H1 (cell line): ENCODE results near the gene KCNQ1. TPM values are rescaled to one million over a fixed set of nuclear protein-coding genes. Genes with fewer than 3 reads are reported as not detected.

Experiments used
- CTCF ChIA-PET: fragments of 300-600 bp; sonication (Branson Sonifier 250); formaldehyde crosslinking; loops from one replicate; lab custom pipeline; 2021; ENCODE audit not compliant: partially characterized antibody; lab: Charles Lee
- POLR2A ChIA-PET: fragments of 300-600 bp; sonication (Branson Sonifier 250); formaldehyde crosslinking; loops from one replicate; lab custom pipeline; 2021; ENCODE audit warnings: inconsistent platforms; ENCODE audit not compliant: partially characterized antibody; lab: Charles Lee
- DNase-seq, 2 experiments: peaks; one replicate each; pipeline versions ENCODE4 v3.0.0 to v3.0.0-alpha.2; 2010 to 2022; ENCODE audit warnings: low spot score in 2 of 2, low read depth in 1 of 2, mixed read lengths in 1 of 2
- FAIRE-seq: peaks from 2 replicates; lab custom pipeline; 2011; peaks lifted over from hg19 to GRCh38; lab: Jason Lieb, UNC
- H2AFZ ChIP-seq: 2 replicates; pipeline ENCODE4 v1.8.1; 2012; ENCODE audit warnings: low read length, inconsistent platforms
- H2AK5ac ChIP-seq: 2 replicates; pipeline ENCODE4 v1.6.1; 2013; ENCODE audit warnings: low read depth, low read length
- H2BK120ac ChIP-seq: replicated peaks from 2 replicates; pipeline ENCODE3; 2013; ENCODE audit warnings: low read depth, low read length, inconsistent platforms
- H2BK12ac ChIP-seq: 2 replicates; pipeline ENCODE4 v1.6.1; 2013; ENCODE audit warnings: low read depth, low read length
- H2BK15ac ChIP-seq: 2 replicates; pipeline ENCODE4 v1.6.1; 2013; ENCODE audit warnings: low read length
- H2BK20ac ChIP-seq: 2 replicates; pipeline ENCODE4 v1.6.1; 2013; ENCODE audit warnings: low read length
- H2BK5ac ChIP-seq: 2 replicates; pipeline ENCODE4 v1.6.1; 2013; ENCODE audit warnings: low read depth, low read length
- H3K14ac ChIP-seq: 2 replicates; pipeline ENCODE4 v1.6.1; 2013; ENCODE audit warnings: inconsistent platforms; ENCODE audit not compliant: insufficient read length
- H3K18ac ChIP-seq: 2 replicates; pipeline ENCODE4 v1.6.1; 2013; ENCODE audit warnings: low read length; ENCODE audit errors: extremely low read depth
- H3K23ac ChIP-seq: 2 replicates; pipeline ENCODE4 v1.6.1; 2013; ENCODE audit warnings: inconsistent platforms; ENCODE audit not compliant: insufficient read length
- H3K23me2 ChIP-seq: 2 replicates; pipeline ENCODE4 v1.6.1; 2013; ENCODE audit warnings: low read depth, low read length
- H3K27ac ChIP-seq: 2 replicates; pipeline ENCODE4 v1.6.1; 2011; ENCODE audit warnings: low read depth, low read length, inconsistent platforms
- H3K27me3 ChIP-seq, 4 experiments: replicated peaks in 1 of 4; 1 replicate in 1 of 4; 2 replicates in 3 of 4; pipeline versions ENCODE4 v1.6.1 to v1.8.1; 2011 to 2013; ENCODE audit warnings: low read length in 3 of 4, mild to moderate bottlenecking in 3 of 4, inconsistent platforms in 2 of 4, mixed read lengths in 2 of 4, moderate library complexity in 1 of 4; ENCODE audit not compliant: control insufficient read depth in 3 of 4, insufficient read depth in 3 of 4; ENCODE audit errors: extremely low read depth in 1 of 4
- H3K36me3 ChIP-seq, 4 experiments: 2 replicates each; pipeline versions ENCODE4 v1.6.1 to v1.8.1; 2011 to 2013; ENCODE audit warnings: mild to moderate bottlenecking in 4 of 4, low read length in 3 of 4, moderate library complexity in 2 of 4, control low read depth in 1 of 4, inconsistent platforms in 1 of 4; ENCODE audit not compliant: insufficient read depth in 4 of 4, control insufficient read depth in 2 of 4
- H3K4ac ChIP-seq: replicated peaks from 2 replicates; pipeline ENCODE3; 2013; ENCODE audit warnings: low read length, low read depth, mixed read lengths, inconsistent platforms; ENCODE audit not compliant: insufficient read length
- H3K4me1 ChIP-seq, 4 experiments: replicated peaks in 1 of 4; 1 replicate in 1 of 4; 2 replicates in 3 of 4; pipeline versions ENCODE4 v1.6.1 to v1.8.1; 2011 to 2013; ENCODE audit warnings: low read length in 3 of 4, inconsistent platforms in 2 of 4, mixed read lengths in 1 of 4; ENCODE audit not compliant: insufficient read depth in 4 of 4, control insufficient read depth in 3 of 4
- H3K4me2 ChIP-seq, 2 experiments: 2 replicates each; pipeline versions ENCODE4 v1.6.1 to v1.8.1; 2011 to 2013; ENCODE audit warnings: low read depth in 2 of 2, low read length in 2 of 2, control low read depth in 1 of 2, inconsistent platforms in 1 of 2, mild to moderate bottlenecking in 1 of 2; ENCODE audit not compliant: insufficient read depth in 1 of 2
- H3K4me3 ChIP-seq, 4 experiments: fragments of 200-600, 300-600 bp in 1 of 4; sonication (generic), shearing (Covaris generic), sonication (Bioruptor Twin) in 1 of 4; 2 replicates each; pipeline versions ENCODE4 v1.5.1 to v1.8.1; 2011 to 2016; ENCODE audit warnings: low read length in 4 of 4, low read depth in 3 of 4, control low read depth in 2 of 4, inconsistent platforms in 2 of 4, mild to moderate bottlenecking in 2 of 4, mixed read lengths in 1 of 4, moderate library complexity in 1 of 4; ENCODE audit not compliant: insufficient read depth in 2 of 4; ENCODE audit errors: extremely low read depth in 1 of 4
- H3K56ac ChIP-seq: replicated peaks from 2 replicates; pipeline ENCODE3; 2013; ENCODE audit warnings: low read depth, mild to moderate bottlenecking, mixed read lengths, low read length, inconsistent platforms; ENCODE audit not compliant: insufficient read length
- H3K79me1 ChIP-seq: 2 replicates; pipeline ENCODE4 v1.6.1; 2013; ENCODE audit warnings: low read depth, low read length, control low read depth
- H3K79me2 ChIP-seq, 2 experiments: 2 replicates each; pipeline versions ENCODE4 v1.6.1 to v1.8.1; 2012 to 2013; ENCODE audit warnings: low read length in 2 of 2, mild to moderate bottlenecking in 2 of 2, inconsistent platforms in 1 of 2; ENCODE audit not compliant: insufficient read depth in 2 of 2, control insufficient read depth in 1 of 2
- H3K9ac ChIP-seq, 4 experiments: replicated peaks in 1 of 4; 1 replicate in 1 of 4; 2 replicates in 3 of 4; pipeline versions ENCODE4 v1.6.1 to v1.8.1; 2011 to 2013; ENCODE audit warnings: low read depth in 3 of 4, low read length in 3 of 4, control low read depth in 2 of 4, mild to moderate bottlenecking in 2 of 4, moderate library complexity in 2 of 4, inconsistent platforms in 1 of 4; ENCODE audit errors: extremely low read depth in 1 of 4
- H3K9me3 ChIP-seq, 2 experiments: 2 replicates each; pipeline versions ENCODE4 v1.6.1 to v1.8.1; 2012 to 2013; ENCODE audit warnings: mild to moderate bottlenecking in 2 of 2, moderate library complexity in 2 of 2, control low read depth in 1 of 2, inconsistent platforms in 1 of 2, low read depth in 1 of 2, low read length in 1 of 2, mixed read lengths in 1 of 2; ENCODE audit not compliant: insufficient read depth in 2 of 2
- H4K20me1 ChIP-seq, 2 experiments: replicated peaks in 1 of 2; 2 replicates each; pipeline versions ENCODE3 to v1.8.1; 2011 to 2013; ENCODE audit warnings: inconsistent platforms in 2 of 2, low read length in 2 of 2, mild to moderate bottlenecking in 1 of 2; ENCODE audit not compliant: insufficient read depth in 2 of 2, control insufficient read depth in 1 of 2
- H4K5ac ChIP-seq: 2 replicates; pipeline ENCODE4 v1.6.1; 2013; ENCODE audit warnings: low read length, low read depth, mixed read lengths, inconsistent platforms; ENCODE audit not compliant: insufficient read length
- H4K8ac ChIP-seq: 2 replicates; pipeline ENCODE4 v1.8.0; 2013; ENCODE audit warnings: mild to moderate bottlenecking, moderate library complexity, low read length, inconsistent platforms; ENCODE audit not compliant: insufficient read depth; ENCODE audit errors: extremely low read depth
- H4K91ac ChIP-seq: replicated peaks from 2 replicates; pipeline ENCODE3; 2013; ENCODE audit warnings: low read length, mixed read lengths, inconsistent platforms; ENCODE audit not compliant: insufficient read length
- HDAC2 ChIP-seq, 2 experiments: fragments of 300-600 bp in 1 of 2; sonication (generic) in 1 of 2; IDR thresholded peaks; 2 replicates each; pipeline ENCODE4 v1.6.1; 2011 to 2012; ENCODE audit warnings: low read depth in 2 of 2, low read length in 2 of 2, mild to moderate bottlenecking in 2 of 2, moderate library complexity in 2 of 2, borderline replicate concordance in 1 of 2, inconsistent platforms in 1 of 2
- MAFK ChIP-seq: IDR thresholded peaks from 2 replicates; pipeline ENCODE4 v1.6.1; 2012; ENCODE audit warnings: low read depth, mild to moderate bottlenecking, improper control_type of control experiment, low read length
- SP4 ChIP-seq: IDR thresholded peaks from 2 replicates; pipeline ENCODE4 v1.6.1; 2012; ENCODE audit warnings: low read length, inconsistent platforms
- TEAD4 ChIP-seq: IDR thresholded peaks from 2 replicates; pipeline ENCODE4 v1.6.1; 2012; ENCODE audit warnings: low read depth, low read length, inconsistent platforms, mixed read lengths
- WGBS, 2 experiments: shearing (Covaris generic) in 1 of 2; methylation state at CpG; one replicate each; pipeline versions ENCODE4 v1.1.6 to v1.1.7; 2013 to 2015; ENCODE audit warnings: low lambda C conversion rate in 2 of 2, mixed read lengths in 2 of 2, inconsistent platforms in 1 of 2, low coverage in 1 of 2, missing lambda C conversion rate in 1 of 2; ENCODE audit not compliant: insufficient replicate concordance in 2 of 2, insufficient coverage in 1 of 2, insufficient read length in 1 of 2; ENCODE audit errors: extremely low coverage in 1 of 2, missing lambda C conversion rate in 1 of 2; 5-methylcytosine and 5-hydroxymethylcytosine counted together
- polyA plus RNA-seq, 7 experiments: library from polyadenylated mRNA; depleted of rRNA in 3 of 7; stranded (reverse) in 5 of 7; unstranded in 2 of 7; fragments of >200 nt in 5 of 7; fragments of 200-250 nt in 2 of 7; gene quantifications; 1 replicate in 5 of 7; 2 replicates in 1 of 7; 4 replicates in 1 of 7; pipeline versions ENCODE4 v1.2.1 to v1.2.3, GENCODE V29; 2011 to 2013; ENCODE audit warnings: missing spikeins in 2 of 7, mixed read lengths in 2 of 7
- total RNA-seq: library from RNA; stranded (reverse); fragmentation: NEBNext Ultra II Directional; extraction: Animal tissue kit (Norgen Biotek cat#: 25700); gene quantifications from 2 replicates; pipeline ENCODE4 v1.2.1, GENCODE V29; 2021
- TF ChIP-seq, protein P1 (sequence below): IDR thresholded peaks from 2 replicates; pipeline ENCODE4 v1.6.1; 2012; ENCODE audit warnings: inconsistent platforms
- TF ChIP-seq, protein P2 (sequence below): IDR thresholded peaks from 2 replicates; pipeline ENCODE4 v1.6.1; 2011; ENCODE audit warnings: low read length, improper control_type of control experiment

Gene KCNQ1
- total and polyA plus RNA-seq, 2 of the 8 experiments (the other 6 are each of a cell fraction or from before 2014, with no cell fraction given) = 1.9 to 2.0 TPM

DNA sequence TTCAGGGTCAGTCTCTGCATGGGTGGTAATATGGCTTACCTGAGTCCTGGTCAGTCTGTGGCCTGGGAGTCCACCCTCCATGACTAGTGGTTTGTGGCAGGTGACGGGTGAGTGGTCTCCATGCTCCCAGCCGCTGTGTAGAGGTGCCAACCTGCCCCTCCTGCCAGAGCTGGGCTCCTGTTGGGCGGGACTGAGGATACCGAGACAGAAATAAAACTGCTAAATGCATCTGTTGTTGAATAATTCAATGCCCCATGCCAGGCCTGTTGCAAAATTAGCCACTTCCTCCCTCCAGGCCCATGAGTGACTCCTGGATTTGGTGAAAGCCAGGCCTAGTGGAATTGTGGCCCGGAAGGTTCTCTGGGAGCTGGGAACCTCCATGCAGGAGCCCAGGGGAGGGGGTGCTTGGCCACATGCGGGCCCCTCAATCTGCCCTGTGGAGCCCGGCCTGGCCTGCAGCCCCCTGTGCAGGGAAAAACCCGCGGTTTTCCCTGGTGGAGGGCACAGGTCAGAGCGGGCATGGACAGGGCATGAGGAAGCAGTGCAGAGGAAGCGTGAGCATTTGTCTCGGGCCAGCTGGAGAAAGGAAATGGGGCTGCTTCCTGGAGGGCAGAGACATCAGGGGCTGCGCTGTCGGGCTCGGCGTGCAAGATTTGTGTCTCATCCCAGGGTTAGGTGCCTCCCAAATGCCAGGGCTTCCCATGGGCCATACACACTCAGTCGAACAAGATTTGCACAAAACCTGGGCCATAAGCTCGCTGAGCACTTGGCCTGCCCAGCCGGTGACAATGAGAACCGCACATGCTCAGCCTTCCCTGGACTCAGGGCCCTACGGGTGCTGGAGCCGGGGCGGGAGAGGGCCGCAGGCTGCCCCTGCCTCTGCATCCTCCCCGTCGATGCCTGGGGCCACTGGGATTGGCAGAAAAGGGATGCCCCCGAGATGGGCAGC, 66.9 kb downstream of the KCNQ1 start:
- no peak overlapping the region for H3K56ac ChIP-seq
- DNase-seq = no peak
- no peak overlapping the region for H2BK120ac ChIP-seq
- no peak overlapping the region for H3K27ac ChIP-seq
- no peak overlapping the region for H3K23ac ChIP-seq
- no peaks in the 10 kb centered on the region for H3K23me2 ChIP-seq
- no peaks in the 10 kb centered on the region for H3K36me3 ChIP-seq
- no peak for TF ChIP-seq TEAD4
- no peak for TF ChIP-seq SP4
- no peak for TF ChIP-seq HDAC2 (IDR thresholded peaks at IDR 0.05; ENCODE audit: borderline replicate concordance in 1 of 2, low read depth in 2 of 2, low read length in 2 of 2)
- no peak for TF ChIP-seq MAFK
- TF ChIP-seq, protein P1, sequence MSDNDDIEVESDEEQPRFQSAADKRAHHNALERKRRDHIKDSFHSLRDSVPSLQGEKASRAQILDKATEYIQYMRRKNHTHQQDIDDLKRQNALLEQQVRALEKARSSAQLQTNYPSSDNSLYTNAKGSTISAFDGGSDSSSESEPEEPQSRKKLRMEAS = no peak
- TF ChIP-seq, protein P2, sequence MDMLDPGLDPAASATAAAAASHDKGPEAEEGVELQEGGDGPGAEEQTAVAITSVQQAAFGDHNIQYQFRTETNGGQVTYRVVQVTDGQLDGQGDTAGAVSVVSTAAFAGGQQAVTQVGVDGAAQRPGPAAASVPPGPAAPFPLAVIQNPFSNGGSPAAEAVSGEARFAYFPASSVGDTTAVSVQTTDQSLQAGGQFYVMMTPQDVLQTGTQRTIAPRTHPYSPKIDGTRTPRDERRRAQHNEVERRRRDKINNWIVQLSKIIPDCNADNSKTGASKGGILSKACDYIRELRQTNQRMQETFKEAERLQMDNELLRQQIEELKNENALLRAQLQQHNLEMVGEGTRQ = no peak
- H4K5ac ChIP-seq = no peak overlapping the region
- POLR2A ChIA-PET = no interaction called here
- no peak overlapping the region for H2BK5ac ChIP-seq
- no peak overlapping the region for H4K91ac ChIP-seq
- H3K4ac ChIP-seq = no peak overlapping the region
- H3K9ac ChIP-seq = no peak overlapping the region
- CTCF ChIA-PET = interaction anchor here (1.2 to 2.3 kb wide), 3 partner anchors 20 to 384 kb away, joined by 4 to 12 read pairs (median 7); no protein-coding TSS in a partner anchor
- no peaks in the 10 kb centered on the region for H3K4me1 ChIP-seq
- peaks cover 0 to 1% of the 10 kb centered on the region in 2 experiments for H4K20me1 ChIP-seq
- no peaks in the 10 kb centered on the region for H3K79me2 ChIP-seq
- no peak overlapping the region for H3K4me3 ChIP-seq
- H3K27me3 ChIP-seq = peaks cover 2 to 40% (median 24%) of the 10 kb centered on the region in 4 experiments
- H3K79me1 ChIP-seq = no peaks in the 10 kb centered on the region
- H3K9me3 ChIP-seq = no peaks in the 10 kb centered on the region
- H2BK15ac ChIP-seq = no peak overlapping the region
- H3K4me2 ChIP-seq = no peak overlapping the region
- no peak overlapping the region for H2AFZ ChIP-seq
- H2AK5ac ChIP-seq = no peak overlapping the region
- H3K18ac ChIP-seq = no peak overlapping the region
- no peak overlapping the region; the same call in 1 of the 2 replicates for H4K8ac ChIP-seq
- H2BK12ac ChIP-seq = no peak overlapping the region
- H3K14ac ChIP-seq = no peak overlapping the region
- no peak overlapping the region for H2BK20ac ChIP-seq
- WGBS, 2 experiments = 86% methylated on average over 21 of the region's 27 CpGs; no CpG with 5 or more reads in 1 of the 2 experiments
- no peak for FAIRE-seq
